GM21786 (cell line): ENCODE results near the gene CYP2R1.
"Not testable (repeated sequence)": the region's sequence is repeated elsewhere in the genome, so short reads cannot be mapped to it uniquely, and the experiment has no call there.

ENCODE experiments used
- ATAC-seq: cut with Tn5 transposase; IDR thresholded peaks from one replicate; pipeline ENCODE4 v1.9.1; 2021; ENCODE audit not compliant: unreplicated experiment

Gene CYP2R1

GRCh38 chr11:14894657-14895598 lies 2.9 kb upstream of the CYP2R1 start:
- no peak for ATAC-seq

GRCh38 chr11:14892577-14892976 lies 546 bp upstream of the CYP2R1 start:
- no peak for ATAC-seq

- ATAC-seq, result peak; percentile 44
Measured at GRCh38 chr11:14891143-14892035, 642 bp downstream of the CYP2R1 start.

GRCh38 chr11:14886513-14886912 lies 5.5 kb downstream of the CYP2R1 start:
- ATAC-seq, result no peak

- ATAC-seq, result no peak
Measured at GRCh38 chr11:14884667-14885273, 7.3 kb downstream of the CYP2R1 start.

- ATAC-seq, result not testable (repeated sequence)
Measured at GRCh38 chr11:14883683-14884082, 8.3 kb downstream of the CYP2R1 start.

GRCh38 chr11:14882196-14882595 lies 9.8 kb downstream of the CYP2R1 start:
- peak; percentile 50 for ATAC-seq

GRCh38 chr11:14881576-14882193 lies 10.3 kb downstream of the CYP2R1 start:
- no peak for ATAC-seq

- no peak for ATAC-seq
Measured at GRCh38 chr11:14875163-14875562, 16.9 kb downstream of the CYP2R1 start.

GRCh38 chr11:14873632-14874031 lies 18.4 kb downstream of the CYP2R1 start:
- ATAC-seq, result no peak

- ATAC-seq, result no peak
Measured at GRCh38 chr11:14872032-14872431, 20.0 kb downstream of the CYP2R1 start.

GRCh38 chr11:14863775-14864174 lies 28.3 kb downstream of the CYP2R1 start:
- not testable (repeated sequence) for ATAC-seq

- ATAC-seq, result no peak
Measured at GRCh38 chr11:14861680-14862079, 30.4 kb downstream of the CYP2R1 start.

GRCh38 chr11:14860511-14860910 lies 31.5 kb downstream of the CYP2R1 start:
- no peak for ATAC-seq

- no peak for ATAC-seq
Measured at GRCh38 chr11:14858404-14858803, 33.6 kb downstream of the CYP2R1 start.

GRCh38 chr11:14857621-14858020 lies 34.4 kb downstream of the CYP2R1 start:
- ATAC-seq, result no peak

GRCh38 chr11:14855890-14856289 lies 36.1 kb downstream of the CYP2R1 start:
- no peak for ATAC-seq

GRCh38 chr11:14854057-14854456 lies 38.0 kb downstream of the CYP2R1 start:
- no peak for ATAC-seq

- ATAC-seq, result no peak
Measured at GRCh38 chr11:14852571-14853177, 39.4 kb downstream of the CYP2R1 start.

GRCh38 chr11:14842002-14842401 lies 50.0 kb downstream of the CYP2R1 start:
- ATAC-seq, result no peak
